HG03575 (cell line): ENCODE measurements around the gene NFKBIB.
"Not testable (repeated sequence)": the region's sequence is repeated elsewhere in the genome, so short reads cannot be mapped to it uniquely, and the experiment has no call there.

ENCODE experiments used
- ATAC-seq: cut with Tn5 transposase; IDR thresholded peaks from one replicate; pipeline ENCODE4 v1.9.1; 2021; ENCODE audit not compliant: unreplicated experiment, insufficient number of reproducible peaks, low FRiP score; ENCODE audit errors: extremely low read depth

Gene NFKBIB

GRCh38 chr19:38870612-38871011, 29.2 kb upstream of the NFKBIB start:
- ATAC-seq, result no peak

DNA sequence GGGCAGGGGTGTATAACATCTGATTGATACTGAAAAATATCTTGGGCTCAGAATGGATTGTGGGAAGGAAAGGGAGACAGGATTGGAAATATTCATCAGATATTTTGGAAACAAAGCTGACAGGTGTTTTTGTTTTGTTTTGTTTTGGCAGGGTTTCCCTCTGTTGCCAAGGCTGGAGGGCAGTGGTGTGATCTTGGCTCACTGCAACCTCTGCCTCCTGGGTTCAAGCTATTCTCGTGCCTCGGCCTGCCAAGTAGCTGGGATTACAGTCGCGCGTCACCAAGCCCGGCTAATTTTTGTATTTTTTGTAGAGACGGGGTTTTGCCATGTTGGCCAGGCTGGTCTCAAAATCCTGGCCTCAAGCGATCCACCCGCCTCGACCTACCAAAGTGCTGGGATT, 26.4 kb upstream of the NFKBIB start:
- not testable (repeated sequence) for ATAC-seq

DNA sequence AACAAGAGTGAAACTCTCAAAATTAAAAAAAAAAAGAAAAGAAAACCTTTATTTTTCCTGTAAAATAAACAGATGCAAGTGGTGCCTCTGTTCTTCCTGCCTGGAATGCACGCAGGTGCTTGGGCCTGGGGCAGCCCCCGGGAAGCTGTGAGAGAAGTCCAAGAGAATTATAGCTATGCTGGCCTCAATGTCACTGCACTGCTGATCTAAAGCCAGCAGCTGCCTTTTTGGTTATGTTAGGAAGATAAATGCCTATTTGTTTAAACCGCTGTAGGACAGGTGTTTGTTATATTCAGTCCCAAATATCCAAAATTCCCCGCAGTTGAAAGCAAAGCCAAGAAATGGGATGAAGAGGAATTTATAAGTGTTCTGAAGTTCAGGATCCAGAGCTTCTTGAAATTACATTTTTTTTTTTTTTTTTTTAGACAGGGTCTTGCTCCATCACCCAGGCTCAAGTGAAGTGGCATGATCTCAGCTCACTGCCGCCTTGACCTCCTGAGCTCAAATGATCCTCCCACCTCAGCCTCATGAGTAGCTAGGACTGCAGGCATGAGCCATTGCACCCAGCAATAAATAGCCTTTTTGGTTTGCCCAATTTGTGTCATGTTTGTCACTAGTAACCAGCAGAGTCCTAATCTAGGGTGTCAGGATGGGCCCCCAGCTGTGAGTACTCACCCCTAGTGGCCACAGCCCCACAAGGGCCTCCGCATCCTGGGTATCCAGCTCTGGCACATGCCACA, 23.9 kb upstream of the NFKBIB start:
- no peak for ATAC-seq

DNA sequence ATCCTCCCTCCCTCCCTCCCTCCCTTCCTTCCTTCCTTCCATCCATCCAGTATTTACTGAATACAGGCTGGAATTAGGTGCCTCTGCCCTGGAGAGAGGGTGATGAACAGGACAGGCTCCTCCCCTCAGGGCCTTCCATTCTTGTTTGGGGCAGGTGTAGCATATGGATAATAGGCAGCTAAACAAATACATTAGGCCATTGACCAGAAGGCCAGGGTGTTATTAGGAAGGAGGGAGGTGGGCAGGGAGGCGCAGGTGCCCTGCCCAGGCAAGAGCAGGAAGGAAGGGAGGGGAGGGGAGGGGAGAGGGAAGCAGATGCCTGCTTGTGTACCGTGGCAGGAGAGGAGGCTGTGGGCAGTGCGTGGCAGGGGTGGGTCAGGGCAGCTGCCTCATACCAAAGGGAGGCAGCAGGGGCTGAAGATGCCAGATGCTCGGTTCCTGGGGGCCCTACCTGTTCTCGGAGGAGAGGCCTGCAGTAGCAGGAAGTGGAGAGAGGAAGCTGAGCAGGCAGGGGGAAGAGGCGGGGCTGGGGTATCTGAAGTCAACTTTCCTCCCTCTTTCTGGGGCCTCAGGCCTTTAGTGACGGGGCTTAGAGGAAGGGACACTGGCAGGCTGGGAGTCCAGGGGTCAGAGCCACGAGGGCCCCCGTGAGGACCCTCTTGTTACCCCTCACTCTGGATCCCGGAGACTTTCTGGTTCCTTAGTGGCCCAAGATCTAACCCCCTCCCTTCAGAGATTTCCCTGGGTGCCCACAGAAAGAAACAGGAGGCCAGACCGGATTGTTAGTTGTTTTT, 21.8 kb upstream of the NFKBIB start, which contains the start of gene RINL:
RINL (minus strand) TSS at position 495 of the 794 bp plus-strand sequence. CDS start 1,533 bp downstream, outside the sequence.
- ATAC-seq, result no peak

DNA sequence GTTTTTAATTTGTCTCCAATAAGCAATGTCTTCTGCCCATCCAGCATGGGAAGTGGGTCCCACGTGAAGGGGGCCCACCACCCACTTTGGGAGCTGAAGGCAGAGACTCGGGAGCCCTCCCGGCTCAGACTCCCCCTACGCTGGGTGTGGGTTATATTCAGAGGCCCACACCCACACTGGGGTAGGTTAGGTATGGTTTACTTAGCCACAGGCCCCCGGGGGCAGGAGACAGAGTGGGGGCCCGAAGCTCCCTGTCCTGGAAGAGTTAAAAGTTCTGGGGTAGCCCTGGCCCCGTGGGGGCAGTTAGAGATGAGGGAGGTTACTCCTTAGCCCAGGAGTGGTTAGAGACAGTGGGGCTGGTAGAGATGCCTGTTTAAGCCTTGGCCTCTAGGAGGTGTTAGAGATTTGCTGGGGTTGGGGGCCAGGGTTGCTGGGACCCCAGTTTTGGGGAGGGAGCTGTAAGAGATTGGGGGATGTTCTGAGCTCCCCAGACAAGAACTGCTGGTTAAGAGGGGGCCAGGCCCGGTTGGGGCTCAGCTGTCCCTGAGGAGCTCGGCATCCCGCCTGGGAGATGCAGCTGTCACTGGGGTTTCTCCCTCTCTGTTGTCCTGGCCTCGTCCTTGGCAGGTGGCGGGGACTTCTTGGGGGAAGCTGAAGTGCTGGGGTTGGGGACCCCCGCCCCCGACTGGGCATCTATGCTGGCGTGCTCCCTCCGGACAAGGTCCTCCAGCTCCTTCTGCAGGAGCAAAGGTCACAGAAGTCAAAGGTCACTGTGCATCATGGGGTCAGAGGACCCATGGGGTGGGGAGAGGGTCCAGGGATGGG, 21.0 kb upstream of the NFKBIB start:
- ATAC-seq, result no peak

GRCh38 chr19:38879400-38879751, 20.4 kb upstream of the NFKBIB start:
- ATAC-seq, result no peak

GRCh38 chr19:38880076-38880881, 19.5 kb upstream of the NFKBIB start:
- ATAC-seq, result no peak

DNA sequence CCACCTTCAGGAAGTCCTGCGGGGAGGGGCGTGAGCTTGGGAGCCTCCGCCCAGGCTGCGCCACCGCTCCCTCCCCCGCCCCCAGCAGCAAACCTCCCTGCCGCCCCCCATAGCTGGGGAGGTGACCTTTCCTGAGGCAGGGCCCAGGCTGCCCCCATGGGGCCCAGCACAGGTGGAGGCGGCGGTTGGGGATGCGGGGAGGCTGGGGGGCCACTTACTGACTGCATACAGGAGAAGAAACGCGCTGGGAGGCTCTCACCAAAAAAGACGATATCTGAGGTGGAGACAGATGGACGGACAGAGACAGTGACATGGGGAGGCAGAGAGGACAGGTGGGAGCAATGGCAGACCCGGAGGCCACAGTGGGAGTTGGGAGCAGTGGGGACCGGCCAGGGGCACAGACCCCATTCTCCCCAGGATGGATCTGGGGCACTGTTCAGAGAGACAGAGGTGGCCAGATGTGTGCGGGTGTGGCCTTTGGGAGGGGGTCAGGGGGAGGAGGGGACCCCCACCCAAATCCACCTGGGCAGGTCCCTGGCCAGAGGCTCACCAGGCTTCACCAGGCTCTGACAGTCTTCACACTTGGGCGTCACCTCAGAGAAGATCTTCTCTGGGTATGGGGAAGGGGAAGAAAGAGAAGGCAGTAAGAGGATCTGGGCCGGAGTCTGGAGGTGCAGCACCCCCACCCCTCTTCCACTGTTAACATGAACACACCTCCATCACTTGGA, 18.7 kb upstream of the NFKBIB start:
- ATAC-seq, result no peak

- no peak for ATAC-seq
These were observed 16.5 kb upstream of the NFKBIB start for GRCh38 chr19:38883286-38883685.

DNA sequence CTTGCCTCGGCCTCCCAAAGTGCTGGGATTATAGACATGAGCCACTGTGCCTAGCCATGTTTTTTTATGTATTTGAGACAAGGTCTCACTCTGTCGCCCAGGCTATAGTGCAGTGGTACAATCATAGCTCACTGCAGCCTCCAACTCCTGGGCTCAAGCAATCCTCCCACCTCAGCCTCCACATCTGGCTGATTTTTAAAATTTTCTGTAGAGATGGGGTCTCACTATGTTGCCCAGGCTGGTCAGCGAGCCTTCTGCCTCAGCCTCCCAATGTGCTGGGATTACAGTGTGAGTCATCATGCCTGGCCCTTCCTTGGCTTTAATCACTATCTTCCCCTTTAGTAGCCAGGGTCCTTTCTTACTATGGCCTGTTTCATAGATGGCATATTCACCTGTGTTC, 15.1 kb upstream of the NFKBIB start:
- ATAC-seq, result not testable (repeated sequence)

DNA sequence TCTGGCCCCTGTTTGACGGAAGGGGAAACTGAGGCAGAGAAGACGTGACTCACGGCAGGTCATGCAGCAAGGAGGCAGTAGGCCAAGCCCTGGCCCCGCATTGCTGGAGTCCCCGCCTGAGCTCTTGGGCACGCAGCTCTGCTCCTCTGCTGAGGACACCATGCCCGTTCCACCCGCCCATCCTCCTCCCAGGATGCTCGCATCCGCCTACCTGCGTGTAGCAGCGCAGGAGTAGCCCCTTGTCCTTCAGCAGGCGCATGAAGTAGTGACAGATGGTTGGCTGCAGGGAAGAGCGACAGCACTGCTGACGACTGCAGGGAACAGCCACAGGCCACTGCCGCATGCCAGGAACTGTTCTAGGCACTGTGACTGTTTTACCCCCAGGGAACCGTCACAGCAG, 10.9 kb upstream of the NFKBIB start:
- no peak for ATAC-seq

- ATAC-seq, result no peak
These were observed 10.0 kb upstream of the NFKBIB start for GRCh38 chr19:38889803-38890202.

- no peak for ATAC-seq
These were observed 9.1 kb upstream of the NFKBIB start for GRCh38 chr19:38890686-38891085.

DNA sequence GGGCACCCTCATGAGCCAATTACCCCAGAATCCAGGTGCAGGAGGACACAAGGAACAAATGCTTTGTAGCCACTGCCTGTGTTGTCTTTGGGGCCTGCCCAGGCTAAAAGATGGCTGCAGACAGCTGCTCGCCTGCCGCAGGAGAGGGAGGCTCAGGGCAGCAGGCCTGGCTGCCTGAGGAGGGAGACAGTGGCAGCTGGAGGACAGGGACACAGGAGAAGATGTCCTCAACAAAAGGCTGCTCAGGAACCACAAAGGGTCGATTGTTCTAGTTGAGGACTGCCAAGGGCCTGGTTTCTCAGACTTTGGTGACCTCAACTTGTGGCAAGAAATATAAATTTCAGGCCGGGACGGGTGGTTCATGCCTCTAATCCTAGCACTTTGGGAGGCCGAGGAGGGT, 8.0 kb upstream of the NFKBIB start:
- ATAC-seq, result no peak

- no peak for ATAC-seq
These were observed 6.9 kb upstream of the NFKBIB start for GRCh38 chr19:38892841-38893240.

- no peak for ATAC-seq
These were observed 6.4 kb upstream of the NFKBIB start for GRCh38 chr19:38893341-38893771.

GRCh38 chr19:38894968-38895367, 4.8 kb upstream of the NFKBIB start:
- no peak for ATAC-seq

DNA sequence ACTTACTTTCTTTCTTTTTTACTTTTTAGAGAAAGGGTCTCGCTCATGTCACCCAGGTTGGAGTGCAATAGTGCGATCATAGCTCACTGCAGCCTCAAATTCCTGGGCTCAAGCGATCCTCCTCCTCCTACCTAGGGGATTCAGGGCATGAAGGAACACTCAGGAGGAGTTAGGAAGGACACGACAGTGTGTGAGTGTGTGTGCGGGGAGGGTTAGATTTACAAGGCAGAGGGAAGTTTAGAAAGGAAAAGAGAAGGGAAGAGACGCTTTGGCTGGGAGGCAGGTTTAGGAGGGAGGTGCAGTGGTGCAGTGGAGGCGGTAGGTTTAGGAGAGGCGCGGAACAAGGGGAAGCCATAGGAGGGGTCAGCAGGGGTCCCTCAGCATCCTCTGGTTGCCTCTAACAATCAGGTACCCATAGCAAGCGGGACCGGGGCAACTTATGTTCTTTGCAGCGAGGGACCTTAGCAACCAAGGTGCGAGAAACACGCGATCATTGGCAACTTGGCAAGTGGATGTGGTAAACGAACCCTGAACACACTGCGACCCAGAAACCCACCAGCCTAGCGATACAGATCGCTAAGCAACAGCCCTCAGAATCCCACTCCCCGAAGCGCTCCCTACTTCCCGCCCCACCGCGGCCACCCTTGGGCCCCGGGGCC, 852 bp upstream of the NFKBIB start:
- no peak for ATAC-seq
